H1 (cell line): ENCODE data around the gene TNS4.

Source experiments
- CTBP2 ChIP-seq: IDR thresholded peaks from 2 replicates; pipeline ENCODE4 v1.7.0; 2011; ENCODE audit warnings: borderline replicate concordance, mild to moderate bottlenecking, moderate library complexity, mixed read lengths, low read length; ENCODE audit not compliant: insufficient read depth, insufficient read length
- CTCF ChIP-seq, 3 experiments: IDR thresholded peaks; 1 replicate in 2 of 3; 2 replicates in 1 of 3; pipeline versions ENCODE4 v1.5.1 to v1.6.1; 2011; ENCODE audit warnings: low read length in 3 of 3, mild to moderate bottlenecking in 3 of 3, inconsistent platforms in 2 of 3, low read depth in 1 of 3, moderate library complexity in 1 of 3; ENCODE audit not compliant: insufficient read depth in 1 of 3; ENCODE audit errors: control extremely low read depth in 1 of 3
- EZH2 ChIP-seq: fragments of 200-600 bp; sonication (generic); IDR thresholded peaks from 2 replicates; pipeline ENCODE4 v1.7.1; 2012; ENCODE audit warnings: low read depth, mild to moderate bottlenecking, moderate library complexity, low read length, inconsistent platforms; ENCODE audit not compliant: severe bottlenecking
- POLR2A ChIP-seq, 2 experiments: IDR thresholded peaks; 1 replicate in 1 of 2; 2 replicates in 1 of 2; pipeline ENCODE4 v1.6.1; 2011; ENCODE audit warnings: low read depth in 2 of 2, low read length in 2 of 2, mild to moderate bottlenecking in 2 of 2; ENCODE audit errors: control extremely low read depth in 1 of 2
- RXRA ChIP-seq: IDR thresholded peaks from 2 replicates; pipeline ENCODE4 v1.6.1; 2011; ENCODE audit warnings: low read depth, mild to moderate bottlenecking, low read length, moderate library complexity; ENCODE audit not compliant: insufficient read depth
- TCF12 ChIP-seq: IDR thresholded peaks from 2 replicates; pipeline ENCODE4 v1.6.1; 2011; ENCODE audit warnings: low read depth, mild to moderate bottlenecking, low read length

GRCh38 chr17:40445751-40446468, 55.5 kb downstream of the TNS4 start:
- TF ChIP-seq EZH2 = no peak
- peak in 1 of 3 experiments; percentile 23; a peak in 1 of 4 replicates for TF ChIP-seq CTCF (IDR thresholded peaks at IDR 0.05; ENCODE audit: control extremely low read depth in 1 of 3, insufficient read depth in 1 of 3, low read depth in 1 of 3, low read length in 3 of 3)
- TF ChIP-seq RXRA = no peak
- no peak for TF ChIP-seq TCF12
- no peak for TF ChIP-seq CTBP2
- TF ChIP-seq POLR2A (IDR thresholded peaks at IDR 0.05; ENCODE audit: control extremely low read depth in 1 of 2, low read depth in 2 of 2, low read length in 2 of 2) = no peak
